GM06990 (cell line): ENCODE data around the gene ABCA1.

ENCODE experiments used
- DNase-seq: peaks from one replicate; pipeline ENCODE4 v3.0.0-alpha.2; 2011; ENCODE audit not compliant: insufficient read length; ENCODE audit errors: extremely low read depth
- H3K27me3 ChIP-seq: replicated peaks from 2 replicates; pipeline ENCODE4 v1.6.0; 2011; ENCODE audit warnings: low read length; ENCODE audit not compliant: control insufficient read depth, insufficient read depth
- H3K36me3 ChIP-seq: 2 replicates; pipeline ENCODE4 v1.5.1; 2011; ENCODE audit warnings: low read length; ENCODE audit not compliant: control insufficient read depth, insufficient read depth
- H3K4me3 ChIP-seq: replicated peaks from 2 replicates; pipeline ENCODE4 v1.5.1; 2011; ENCODE audit warnings: low read depth, mild to moderate bottlenecking, control low read depth, low read length
- CTCF ChIP-seq: IDR thresholded peaks from 2 replicates; pipeline ENCODE4 v1.5.1; 2011; ENCODE audit warnings: low read length, control low read depth, mild to moderate bottlenecking, inconsistent platforms; ENCODE audit not compliant: insufficient read depth, poor library complexity, severe bottlenecking

ABCA1 gene

GRCh38 chr9:104885818-104886709, 41.9 kb downstream of the ABCA1 start:
- no peak for TF ChIP-seq CTCF
- H3K4me3 ChIP-seq: no peak overlapping the region
- DNase-seq: no peak
- H3K36me3 ChIP-seq: no peaks in the 10 kb centered on the region
- H3K27me3 ChIP-seq: no peaks in the 10 kb centered on the region

GRCh38 chr9:104883169-104883568, 44.8 kb downstream of the ABCA1 start:
- Histone ChIP-seq H3K27me3 (no peaks in the 10 kb centered on the region), H3K36me3 (no peaks in the 10 kb centered on the region), H3K4me3 (no peak overlapping the region)
- no peak for DNase-seq
- TF ChIP-seq CTCF: no peak

GRCh38 chr9:104882566-104882965, 45.4 kb downstream of the ABCA1 start:
- no peaks in the 10 kb centered on the region for H3K36me3 ChIP-seq
- DNase-seq: no peak
- no peak for TF ChIP-seq CTCF
- no peak overlapping the region for H3K4me3 ChIP-seq
- H3K27me3 ChIP-seq: no peaks in the 10 kb centered on the region

GRCh38 chr9:104882086-104882485, 45.9 kb downstream of the ABCA1 start:
- Histone ChIP-seq H3K36me3 (no peaks in the 10 kb centered on the region), H3K4me3 (no peak overlapping the region), H3K27me3 (no peaks in the 10 kb centered on the region)
- TF ChIP-seq CTCF: no peak
- no peak for DNase-seq

- TF ChIP-seq CTCF: no peak
- DNase-seq: no peak
- Histone ChIP-seq H3K4me3 (no peak overlapping the region), H3K27me3 (no peaks in the 10 kb centered on the region; the same call in 1 of the 2 replicates), H3K36me3 (no peaks in the 10 kb centered on the region)
These were observed 48.2 kb downstream of the ABCA1 start for GRCh38 chr9:104879555-104880309.
